Endothelial cell of umbilical vein (primary cell): ENCODE data around the gene SATB1. TPM values are rescaled to one million over a fixed set of nuclear protein-coding genes. Genes with fewer than 3 reads are reported as not detected.

Experiments
- BruUV-seq: library from RNA; stranded (reverse); fragments of 400-500 nt; replicated peaks from 2 replicates; lab custom pipeline; 2021; lab: Mats Ljungman, UMichigan
- CTCF ChIA-PET: fragments of 300-600, 350-600 bp; sonication (Branson Sonifier 250); formaldehyde crosslinking; loops from one replicate; lab custom pipeline; 2021; ENCODE audit warnings: antibody characterized with exemption, inconsistent platforms; lab: Charles Lee
- POLR2A ChIA-PET: fragments of 300-600, 350-600 bp; sonication (Branson Sonifier 250); formaldehyde crosslinking; loops from one replicate; lab custom pipeline; 2021; ENCODE audit warnings: antibody characterized with exemption, inconsistent platforms; lab: Charles Lee
- DNase-seq: peaks from one replicate; pipeline ENCODE4 v3.0.0-alpha.2; 2011; ENCODE audit warnings: low read depth, low spot score
- FAIRE-seq: peaks from 2 replicates; lab custom pipeline; 2011; peaks lifted over from hg19 to GRCh38; lab: Jason Lieb, UNC
- H2AFZ ChIP-seq: 2 replicates; pipeline ENCODE4 v1.6.0; 2012; ENCODE audit warnings: low read depth, low read length, control low read depth, inconsistent platforms
- H3K27ac ChIP-seq: 2 replicates; pipeline ENCODE4 v1.5.1; 2011; ENCODE audit warnings: low read depth, mild to moderate bottlenecking, control low read depth, low read length, moderate library complexity; ENCODE audit not compliant: insufficient read depth
- H3K27me3 ChIP-seq, 2 experiments: 2 replicates each; pipeline versions ENCODE4 v1.6.0 to v1.6.1; 2011; ENCODE audit warnings: low read length in 2 of 2, mixed read lengths in 1 of 2; ENCODE audit not compliant: control insufficient read depth in 2 of 2, insufficient read depth in 2 of 2
- H3K36me3 ChIP-seq, 2 experiments: 2 replicates in 1 of 2; 3 replicates in 1 of 2; pipeline ENCODE4 v1.5.1; 2011; ENCODE audit warnings: low read length in 2 of 2, mild to moderate bottlenecking in 1 of 2, moderate library complexity in 1 of 2; ENCODE audit not compliant: control insufficient read depth in 2 of 2, insufficient read depth in 2 of 2; ENCODE audit errors: extremely low read depth in 1 of 2
- H3K4me1 ChIP-seq: 3 replicates; pipeline ENCODE4 v1.5.1; 2011; ENCODE audit warnings: mild to moderate bottlenecking, low read length; ENCODE audit not compliant: control insufficient read depth, insufficient read depth; ENCODE audit errors: extremely low read depth
- H3K4me2 ChIP-seq: 2 replicates; pipeline ENCODE4 v1.6.1; 2011; ENCODE audit warnings: low read length, control low read depth, mixed read lengths; ENCODE audit not compliant: insufficient read depth
- H3K4me3 ChIP-seq, 3 experiments: fragments of 200-600 bp in 1 of 3; sonication (generic), shearing (Covaris generic) in 1 of 3; replicated peaks in 1 of 3; 2 replicates each; pipeline ENCODE4 v1.5.1; 2011 to 2016; ENCODE audit warnings: control low read depth in 3 of 3, low read length in 3 of 3, mild to moderate bottlenecking in 2 of 3, inconsistent platforms in 1 of 3, low read depth in 1 of 3, moderate library complexity in 1 of 3; ENCODE audit not compliant: insufficient read depth in 1 of 3
- H3K79me2 ChIP-seq: 2 replicates; pipeline ENCODE4 v1.6.0; 2012; ENCODE audit warnings: low read length, inconsistent platforms; ENCODE audit not compliant: control insufficient read depth, insufficient read depth
- H3K9ac ChIP-seq: replicated peaks from 2 replicates; pipeline ENCODE3; 2011; ENCODE audit warnings: low read length, control low read depth; ENCODE audit not compliant: insufficient read depth; ENCODE audit errors: extremely low read depth
- H3K9me1 ChIP-seq: replicated peaks from 3 replicates; pipeline ENCODE4 v1.6.0; 2011; ENCODE audit warnings: mild to moderate bottlenecking, low read length; ENCODE audit not compliant: control insufficient read depth, insufficient read depth; ENCODE audit errors: extremely low read depth
- H3K9me3 ChIP-seq: replicated peaks from 2 replicates; pipeline ENCODE4 v1.5.1; 2012; ENCODE audit warnings: low read length, inconsistent platforms; ENCODE audit not compliant: control insufficient read depth, insufficient read depth
- H4K20me1 ChIP-seq: replicated peaks from 2 replicates; pipeline ENCODE3; 2011; ENCODE audit warnings: mild to moderate bottlenecking, low read length; ENCODE audit not compliant: control insufficient read depth, insufficient read depth; ENCODE audit errors: extremely low read depth
- CTCF ChIP-seq, 2 donors: IDR thresholded peaks; 1 replicate in 1 of 2; 2 replicates in 1 of 2; pipeline ENCODE4 v1.5.1; 2011; ENCODE audit warnings: low read length in 2 of 2, mild to moderate bottlenecking in 2 of 2, moderate library complexity in 2 of 2, control low read depth in 1 of 2, inconsistent platforms in 1 of 2, low read depth in 1 of 2; ENCODE audit not compliant: insufficient read depth in 1 of 2; ENCODE audit errors: extremely low read depth in 1 of 2
- JUN ChIP-seq: IDR thresholded peaks from 2 replicates; pipeline ENCODE4 v1.6.1; 2011; ENCODE audit warnings: borderline replicate concordance, low read depth; ENCODE audit not compliant: insufficient read length, insufficient read depth
- dilution Hi-C: fragments of 300-500 bp; cut with MboI; formaldehyde crosslinking; loops from one replicate; pipeline ENCODE4 v1.15.0; 2019; ENCODE audit warnings: low sequenced_read_pairs; ENCODE audit not compliant: extremely low pct_ligation_motif_present
- intact Hi-C: fragments of 100-400 bp; cut with micrococcal nuclease; formaldehyde crosslinking; loops from one replicate; pipeline ENCODE4 v1.10.0; 2022
- polyA plus RNA-seq, 4 experiments: library from polyadenylated mRNA; depleted of rRNA in 3 of 4; stranded (reverse) in 3 of 4; unstranded in 1 of 4; fragments of >200 nt; gene quantifications; 2 replicates each; pipeline versions ENCODE4 v1.2.1 to v1.2.3, GENCODE V29; 2011 to 2012; ENCODE audit warnings: missing spikeins in 1 of 4
- total RNA-seq: library from RNA; stranded (reverse); gene quantifications from 2 replicates; pipeline ENCODE4 v1.2.3, GENCODE V29; 2021

Gene SATB1
- total and polyA plus RNA-seq, 2 donors (not counting 3 experiments of a cell fraction or from before 2014, with no cell fraction given): 3.9 to 6.2 TPM

- intact Hi-C loops: loop anchor here (1.0 to 5.0 kb wide), 2 partner anchors 21 to 1463 kb away; no protein-coding TSS in a partner anchor
- dilution Hi-C loops: no loop called here
- BruUV-seq: no TSS peak
- H3K4me2 ChIP-seq: peak overlapping the region; percentile 86
- CTCF ChIA-PET: no interaction called here
- peak overlapping the region; percentile 88 for H2AFZ ChIP-seq
- H3K9ac ChIP-seq: peak overlapping the region; percentile 45
- DNase-seq (no peak), FAIRE-seq (no peak)
- no peak overlapping the region for H3K27ac ChIP-seq
- H3K9me3 ChIP-seq: no peaks in the 10 kb centered on the region
- peaks cover 8% of the 10 kb centered on the region for H3K4me1 ChIP-seq
- H3K9me1 ChIP-seq: no peaks in the 10 kb centered on the region
- peaks cover 10 to 38% of the 10 kb centered on the region in 2 experiments for H3K27me3 ChIP-seq
- POLR2A ChIA-PET: interaction anchor here (0.7 kb wide), 1 partner anchor 784 kb away, joined by 3 read pairs; no protein-coding TSS in a partner anchor
- no peaks in the 10 kb centered on the region for H4K20me1 ChIP-seq
- H3K36me3 ChIP-seq: no peaks in the 10 kb centered on the region
- no peak for TF ChIP-seq JUN
- no peak for TF ChIP-seq CTCF (IDR thresholded peaks at IDR 0.05; ENCODE audit: extremely low read depth in 1 of 2, insufficient read depth in 1 of 2, low read depth in 1 of 2, low read length in 2 of 2)
- H3K79me2 ChIP-seq: no peaks in the 10 kb centered on the region
- H3K4me3 ChIP-seq: peak overlapping the region; percentile 66 to 72 (median 68)
Observed at GRCh38 chr3:18424213-18424728, 868 bp downstream of the SATB1 start.
